Measurements from ENCODE around the gene DNAJB7. TPM values are rescaled to one million over a fixed set of nuclear protein-coding genes. Genes with fewer than 3 reads are reported as not detected.
"Not testable (repeated sequence)": the region's sequence is repeated elsewhere in the genome, so short reads cannot be mapped to it uniquely, and the experiment has no call there.

The DNAJB7 gene
- total and polyA plus RNA-seq, 9 donors: not detected

DNA sequence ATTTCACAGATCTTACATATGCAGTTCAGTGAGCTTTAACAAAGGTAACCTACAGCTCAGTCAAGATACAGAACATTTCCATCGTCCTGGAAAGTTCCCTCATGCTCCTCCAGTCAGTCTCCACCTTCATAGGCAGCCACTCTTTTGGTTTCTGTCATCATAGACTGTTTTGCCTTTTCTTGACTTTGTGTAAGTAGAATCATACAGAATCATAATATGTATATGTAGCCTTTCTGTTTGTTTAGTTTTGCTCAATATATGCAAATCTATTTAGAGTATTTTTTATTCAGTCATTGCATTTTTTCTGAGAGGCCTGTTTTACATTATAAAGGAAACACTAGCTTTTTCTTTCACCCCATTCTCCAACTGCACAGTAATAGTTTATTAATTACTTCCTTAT is 15.0 kb upstream of the DNAJB7 start:
- no peaks in the 10 kb centered on the region for H3K36me3 ChIP-seq

DNA sequence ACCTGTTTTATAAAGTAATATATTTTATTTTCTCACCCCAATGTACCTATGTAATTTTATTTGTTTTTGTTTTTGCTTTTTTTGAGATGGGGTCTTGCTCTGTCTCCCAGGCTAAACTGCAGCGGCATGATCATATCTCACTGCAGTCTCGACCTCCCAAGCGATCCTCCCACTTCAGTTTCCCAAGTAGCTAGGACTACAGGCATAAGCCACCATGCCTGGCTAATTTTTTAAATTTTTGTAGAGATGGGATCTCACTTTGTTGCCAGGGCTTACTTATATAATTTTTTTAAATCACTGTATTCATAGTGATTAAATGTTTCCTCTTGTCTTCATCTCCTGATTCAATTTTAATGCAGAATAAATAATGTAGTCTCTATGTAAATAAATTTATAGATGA is 13.2 kb upstream of the DNAJB7 start:
- H3K27me3 ChIP-seq: no peaks in the 10 kb centered on the region
- no peaks in the 10 kb centered on the region for H3K4me1 ChIP-seq (ENCODE audit: insufficient read depth)
- no peaks in the 10 kb centered on the region for H3K9me3 ChIP-seq
- intact Hi-C loops (cut with DNase I): no loop called here
- WGBS, 3 donors: 94 to 96% (median 96%) methylated on average over 3 of the region's 3 CpGs
- no peak for DNase-seq
- TF ChIP-seq, protein P1, sequence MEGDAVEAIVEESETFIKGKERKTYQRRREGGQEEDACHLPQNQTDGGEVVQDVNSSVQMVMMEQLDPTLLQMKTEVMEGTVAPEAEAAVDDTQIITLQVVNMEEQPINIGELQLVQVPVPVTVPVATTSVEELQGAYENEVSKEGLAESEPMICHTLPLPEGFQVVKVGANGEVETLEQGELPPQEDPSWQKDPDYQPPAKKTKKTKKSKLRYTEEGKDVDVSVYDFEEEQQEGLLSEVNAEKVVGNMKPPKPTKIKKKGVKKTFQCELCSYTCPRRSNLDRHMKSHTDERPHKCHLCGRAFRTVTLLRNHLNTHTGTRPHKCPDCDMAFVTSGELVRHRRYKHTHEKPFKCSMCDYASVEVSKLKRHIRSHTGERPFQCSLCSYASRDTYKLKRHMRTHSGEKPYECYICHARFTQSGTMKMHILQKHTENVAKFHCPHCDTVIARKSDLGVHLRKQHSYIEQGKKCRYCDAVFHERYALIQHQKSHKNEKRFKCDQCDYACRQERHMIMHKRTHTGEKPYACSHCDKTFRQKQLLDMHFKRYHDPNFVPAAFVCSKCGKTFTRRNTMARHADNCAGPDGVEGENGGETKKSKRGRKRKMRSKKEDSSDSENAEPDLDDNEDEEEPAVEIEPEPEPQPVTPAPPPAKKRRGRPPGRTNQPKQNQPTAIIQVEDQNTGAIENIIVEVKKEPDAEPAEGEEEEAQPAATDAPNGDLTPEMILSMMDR (IDR thresholded peaks at IDR 0.05): no peak
- TF ChIP-seq POLR2A (IDR thresholded peaks at IDR 0.05) (no peak), EP300 (IDR thresholded peaks at IDR 0.05) (no peak)
- no peak overlapping the region for H3K27ac ChIP-seq
- H3K4me3 ChIP-seq: no peak overlapping the region
- H3K36me3 ChIP-seq: no peaks in the 10 kb centered on the region

More for the DNA sequence above, 15.0 kb upstream of the DNAJB7 start:
- no peak for DNase-seq
- WGBS, 3 donors: 65 to 91% (median 79%) methylated on average over 1 of the region's 1 CpG
- Histone ChIP-seq H3K4me1 (ENCODE audit: insufficient read depth) (no peaks in the 10 kb centered on the region), H3K9me3 (no peaks in the 10 kb centered on the region), H3K27me3 (no peaks in the 10 kb centered on the region), H3K4me3 (no peak overlapping the region), H3K27ac (no peak overlapping the region)
- TF ChIP-seq, protein P1 (IDR thresholded peaks at IDR 0.05): no peak
- TF ChIP-seq POLR2A (IDR thresholded peaks at IDR 0.05) (no peak), EP300 (IDR thresholded peaks at IDR 0.05) (no peak)
- intact Hi-C loops (cut with DNase I): no loop called here

DNA sequence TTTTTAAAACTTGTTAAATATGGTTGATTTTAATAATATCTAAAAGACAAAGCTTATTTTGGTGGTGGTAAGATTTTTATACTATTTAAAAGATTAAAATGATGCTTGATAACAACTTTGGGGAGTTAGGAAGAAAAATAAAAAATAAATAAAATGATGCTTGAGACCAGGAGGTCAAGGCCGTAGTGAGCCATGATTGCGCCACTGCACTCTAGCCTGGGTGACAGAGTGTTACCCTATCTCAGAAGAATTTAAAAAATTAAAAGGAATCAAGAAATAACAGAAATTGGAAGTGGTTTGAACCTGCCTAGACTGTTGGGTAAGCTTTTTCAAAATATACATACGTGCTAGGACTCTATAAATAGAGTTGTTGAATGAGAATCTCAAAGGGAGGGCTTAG is 12.1 kb upstream of the DNAJB7 start:
- no peak for TF ChIP-seq POLR2A (IDR thresholded peaks at IDR 0.05)
- TF ChIP-seq EP300 (IDR thresholded peaks at IDR 0.05): no peak
- TF ChIP-seq, protein P1 (IDR thresholded peaks at IDR 0.05): no peak
- no peaks in the 10 kb centered on the region for H3K36me3 ChIP-seq
- 80 to 97% (median 83%) methylated on average over 3 of the region's 3 CpGs for WGBS, 3 donors
- no peak for DNase-seq
- intact Hi-C loops (cut with DNase I): no loop called here
- no peak overlapping the region for H3K4me3 ChIP-seq
- H3K4me1 ChIP-seq (ENCODE audit: insufficient read depth): no peaks in the 10 kb centered on the region
- H3K27ac ChIP-seq: no peak overlapping the region
- H3K9me3 ChIP-seq: no peaks in the 10 kb centered on the region
- no peaks in the 10 kb centered on the region for H3K27me3 ChIP-seq

DNA sequence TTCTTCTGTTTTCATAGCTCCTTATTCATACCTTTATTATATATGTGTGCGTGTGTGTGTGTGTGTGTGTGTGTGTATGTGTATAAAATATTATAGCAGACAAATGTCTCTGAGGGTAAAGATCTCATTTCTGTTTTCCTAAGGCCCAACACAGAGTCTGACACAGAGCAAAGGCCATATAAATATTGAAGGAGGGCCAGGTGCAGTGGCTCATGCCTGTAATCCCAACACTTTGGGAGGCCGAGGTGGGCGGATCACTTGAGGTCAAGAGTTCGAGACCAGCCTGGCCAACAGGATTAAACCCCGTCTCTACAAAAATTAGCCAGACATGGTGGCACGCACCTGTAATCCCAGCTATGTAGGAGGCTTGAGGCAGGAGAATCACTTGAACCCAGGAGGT is 6.5 kb upstream of the DNAJB7 start:
- H3K9me3 ChIP-seq; H3K4me1 ChIP-seq (ENCODE audit: insufficient read depth); H3K4me3 ChIP-seq; H3K27me3 ChIP-seq; H3K36me3 ChIP-seq; intact Hi-C loops (cut with DNase I); H3K27ac ChIP-seq; DNase-seq: not testable (repeated sequence)
- 76 to 81% (median 80%) methylated on average over 6 of the region's 6 CpGs for WGBS, 3 donors

DNA sequence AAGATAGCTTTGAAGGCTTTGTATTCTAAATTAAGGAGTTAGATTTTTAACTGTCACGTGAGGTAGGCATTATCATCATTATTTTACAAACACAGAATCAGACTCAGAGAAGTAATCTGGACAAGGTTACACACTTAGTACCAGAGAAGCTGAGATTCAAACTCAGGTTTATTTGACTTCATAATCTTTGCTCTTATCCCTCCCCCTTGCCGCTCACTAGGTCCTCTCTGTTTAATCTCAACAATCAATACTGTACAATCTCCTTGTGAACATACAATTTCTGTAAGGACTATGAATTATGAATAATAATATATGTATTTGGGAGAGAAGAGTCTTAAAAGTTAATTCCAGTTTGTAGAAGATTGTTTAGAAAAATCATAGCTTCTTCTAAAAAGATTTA is 5.2 kb upstream of the DNAJB7 start:
- Histone ChIP-seq H3K36me3 (no peaks in the 10 kb centered on the region), H3K27ac (no peak overlapping the region), H3K4me3 (no peak overlapping the region), H3K9me3 (no peaks in the 10 kb centered on the region), H3K4me1 (ENCODE audit: insufficient read depth) (no peaks in the 10 kb centered on the region), H3K27me3 (no peaks in the 10 kb centered on the region)
- DNase-seq: no peak
- WGBS, 3 donors: 75 to 87% (median 76%) methylated on average over 2 of the region's 2 CpGs
- no peak for TF ChIP-seq EP300 (IDR thresholded peaks at IDR 0.05)
- TF ChIP-seq, protein P1 (IDR thresholded peaks at IDR 0.05): no peak
- TF ChIP-seq POLR2A (IDR thresholded peaks at IDR 0.05): no peak
- intact Hi-C loops (cut with DNase I): no loop called here

Data from ovary (tissue), 9 donors.